Endothelial cell of umbilical vein (primary cell): ENCODE results near the gene KRT31. TPM values are rescaled to one million over a fixed set of nuclear protein-coding genes. Genes with fewer than 3 reads are reported as not detected.

Experiments used
- BruUV-seq: library from RNA; stranded (reverse); fragments of 400-500 nt; replicated peaks from 2 replicates; lab custom pipeline; 2021; lab: Mats Ljungman, UMichigan
- CTCF ChIA-PET: fragments of 300-600, 350-600 bp; sonication (Branson Sonifier 250); formaldehyde crosslinking; loops from one replicate; lab custom pipeline; 2021; ENCODE audit warnings: antibody characterized with exemption, inconsistent platforms; lab: Charles Lee
- POLR2A ChIA-PET: fragments of 300-600, 350-600 bp; sonication (Branson Sonifier 250); formaldehyde crosslinking; loops from one replicate; lab custom pipeline; 2021; ENCODE audit warnings: antibody characterized with exemption, inconsistent platforms; lab: Charles Lee
- DNase-seq: peaks from one replicate; pipeline ENCODE4 v3.0.0-alpha.2; 2011; ENCODE audit warnings: low read depth, low spot score
- FAIRE-seq: peaks from 2 replicates; lab custom pipeline; 2011; peaks lifted over from hg19 to GRCh38; lab: Jason Lieb, UNC
- H2AFZ ChIP-seq: 2 replicates; pipeline ENCODE4 v1.6.0; 2012; ENCODE audit warnings: low read depth, low read length, control low read depth, inconsistent platforms
- H3K27ac ChIP-seq: 2 replicates; pipeline ENCODE4 v1.5.1; 2011; ENCODE audit warnings: low read depth, mild to moderate bottlenecking, control low read depth, low read length, moderate library complexity; ENCODE audit not compliant: insufficient read depth
- H3K27me3 ChIP-seq, 2 experiments: 2 replicates each; pipeline versions ENCODE4 v1.6.0 to v1.6.1; 2011; ENCODE audit warnings: low read length in 2 of 2, mixed read lengths in 1 of 2; ENCODE audit not compliant: control insufficient read depth in 2 of 2, insufficient read depth in 2 of 2
- H3K36me3 ChIP-seq, 2 experiments: 2 replicates in 1 of 2; 3 replicates in 1 of 2; pipeline ENCODE4 v1.5.1; 2011; ENCODE audit warnings: low read length in 2 of 2, mild to moderate bottlenecking in 1 of 2, moderate library complexity in 1 of 2; ENCODE audit not compliant: control insufficient read depth in 2 of 2, insufficient read depth in 2 of 2; ENCODE audit errors: extremely low read depth in 1 of 2
- H3K4me1 ChIP-seq: 3 replicates; pipeline ENCODE4 v1.5.1; 2011; ENCODE audit warnings: mild to moderate bottlenecking, low read length; ENCODE audit not compliant: control insufficient read depth, insufficient read depth; ENCODE audit errors: extremely low read depth
- H3K4me2 ChIP-seq: 2 replicates; pipeline ENCODE4 v1.6.1; 2011; ENCODE audit warnings: low read length, control low read depth, mixed read lengths; ENCODE audit not compliant: insufficient read depth
- H3K4me3 ChIP-seq, 3 experiments: fragments of 200-600 bp in 1 of 3; sonication (generic), shearing (Covaris generic) in 1 of 3; replicated peaks in 1 of 3; 2 replicates each; pipeline ENCODE4 v1.5.1; 2011 to 2016; ENCODE audit warnings: control low read depth in 3 of 3, low read length in 3 of 3, mild to moderate bottlenecking in 2 of 3, inconsistent platforms in 1 of 3, low read depth in 1 of 3, moderate library complexity in 1 of 3; ENCODE audit not compliant: insufficient read depth in 1 of 3
- H3K79me2 ChIP-seq: 2 replicates; pipeline ENCODE4 v1.6.0; 2012; ENCODE audit warnings: low read length, inconsistent platforms; ENCODE audit not compliant: control insufficient read depth, insufficient read depth
- H3K9ac ChIP-seq: replicated peaks from 2 replicates; pipeline ENCODE3; 2011; ENCODE audit warnings: low read length, control low read depth; ENCODE audit not compliant: insufficient read depth; ENCODE audit errors: extremely low read depth
- H3K9me1 ChIP-seq: replicated peaks from 3 replicates; pipeline ENCODE4 v1.6.0; 2011; ENCODE audit warnings: mild to moderate bottlenecking, low read length; ENCODE audit not compliant: control insufficient read depth, insufficient read depth; ENCODE audit errors: extremely low read depth
- H3K9me3 ChIP-seq: replicated peaks from 2 replicates; pipeline ENCODE4 v1.5.1; 2012; ENCODE audit warnings: low read length, inconsistent platforms; ENCODE audit not compliant: control insufficient read depth, insufficient read depth
- H4K20me1 ChIP-seq: replicated peaks from 2 replicates; pipeline ENCODE3; 2011; ENCODE audit warnings: mild to moderate bottlenecking, low read length; ENCODE audit not compliant: control insufficient read depth, insufficient read depth; ENCODE audit errors: extremely low read depth
- CTCF ChIP-seq, 2 donors: IDR thresholded peaks; 1 replicate in 1 of 2; 2 replicates in 1 of 2; pipeline ENCODE4 v1.5.1; 2011; ENCODE audit warnings: low read length in 2 of 2, mild to moderate bottlenecking in 2 of 2, moderate library complexity in 2 of 2, control low read depth in 1 of 2, inconsistent platforms in 1 of 2, low read depth in 1 of 2; ENCODE audit not compliant: insufficient read depth in 1 of 2; ENCODE audit errors: extremely low read depth in 1 of 2
- EZH2 ChIP-seq: IDR thresholded peaks from 2 replicates; pipeline ENCODE4 v1.6.1; 2012; ENCODE audit warnings: borderline replicate concordance, low read depth, mild to moderate bottlenecking, moderate library complexity, low read length, inconsistent platforms; ENCODE audit not compliant: severe bottlenecking
- FOS ChIP-seq: IDR thresholded peaks from 2 replicates; pipeline ENCODE4 v1.6.1; 2011; ENCODE audit warnings: mild to moderate bottlenecking, low read length, moderate library complexity, borderline replicate concordance; ENCODE audit not compliant: insufficient read depth
- GATA2 ChIP-seq: IDR thresholded peaks from 2 replicates; pipeline ENCODE4 v1.7.0; 2011; ENCODE audit warnings: low read depth, mild to moderate bottlenecking, moderate library complexity, mixed read lengths, low read length; ENCODE audit not compliant: insufficient read length, insufficient read depth
- JUN ChIP-seq: IDR thresholded peaks from 2 replicates; pipeline ENCODE4 v1.6.1; 2011; ENCODE audit warnings: borderline replicate concordance, low read depth; ENCODE audit not compliant: insufficient read length, insufficient read depth
- MAX ChIP-seq: IDR thresholded peaks from 2 replicates; pipeline ENCODE4 v1.6.1; 2011; ENCODE audit not compliant: insufficient read depth, insufficient read length
- MYC ChIP-seq: IDR thresholded peaks from one replicate; pipeline ENCODE4 v1.6.1; 2011; ENCODE audit warnings: mild to moderate bottlenecking, low read depth, low read length
- POLR2A ChIP-seq: IDR thresholded peaks from 2 replicates; pipeline ENCODE4 v1.6.1; 2012; ENCODE audit warnings: low read depth, mild to moderate bottlenecking, control low read depth, low read length
- POLR2AphosphoS5 ChIP-seq: IDR thresholded peaks from 2 replicates; pipeline ENCODE4 v1.6.1; 2012; ENCODE audit warnings: low read depth, mild to moderate bottlenecking, control low read depth, low read length, moderate library complexity; ENCODE audit not compliant: insufficient read depth
- dilution Hi-C: fragments of 300-500 bp; cut with MboI; formaldehyde crosslinking; loops from one replicate; pipeline ENCODE4 v1.15.0; 2019; ENCODE audit warnings: low sequenced_read_pairs; ENCODE audit not compliant: extremely low pct_ligation_motif_present
- intact Hi-C: fragments of 100-400 bp; cut with micrococcal nuclease; formaldehyde crosslinking; loops from one replicate; pipeline ENCODE4 v1.10.0; 2022
- polyA plus RNA-seq, 4 experiments: library from polyadenylated mRNA; depleted of rRNA in 3 of 4; stranded (reverse) in 3 of 4; unstranded in 1 of 4; fragments of >200 nt; gene quantifications; 2 replicates each; pipeline versions ENCODE4 v1.2.1 to v1.2.3, GENCODE V29; 2011 to 2012; ENCODE audit warnings: missing spikeins in 1 of 4
- total RNA-seq: library from RNA; stranded (reverse); gene quantifications from 2 replicates; pipeline ENCODE4 v1.2.3, GENCODE V29; 2021

KRT31 gene
- total and polyA plus RNA-seq, 2 donors (not counting 3 experiments of a cell fraction or from before 2014, with no cell fraction given) = not detected

GRCh38 chr17:41369713-41370112 is 27.7 kb downstream of the KRT31 start, which contains the start of gene KRT33B:
Gene KRT33B (minus strand): TSS chr17:41369813. CDS start chr17:41369750, 63 bp downstream.
- no peak for TF ChIP-seq EZH2
- TF ChIP-seq POLR2A = no peak
- no peak for TF ChIP-seq FOS
- TF ChIP-seq POLR2AphosphoS5 = no peak
- no peak for TF ChIP-seq JUN
- no peak for TF ChIP-seq MAX
- TF ChIP-seq MYC = no peak
- no peak for TF ChIP-seq CTCF (IDR thresholded peaks at IDR 0.05; ENCODE audit: extremely low read depth in 1 of 2, insufficient read depth in 1 of 2, low read depth in 1 of 2, low read length in 2 of 2)
- no peak for TF ChIP-seq GATA2
- no peaks in the 10 kb centered on the region for H3K9me1 ChIP-seq
- H3K27me3 ChIP-seq = no peaks in the 10 kb centered on the region
- H3K4me2 ChIP-seq = no peak within 1 kb of the TSS
- no peaks in the 10 kb centered on the region for H3K9me3 ChIP-seq
- dilution Hi-C loops = no loop called here
- no peaks in the 10 kb centered on the region for H4K20me1 ChIP-seq
- no peak within 1 kb of the TSS for H3K4me3 ChIP-seq
- CTCF ChIA-PET = interaction anchor here (1.4 to 1.6 kb wide), 3 partner anchors 12 to 279 kb away, joined by 3 to 4 read pairs (median 3); no protein-coding TSS in a partner anchor
- no peaks in the 10 kb centered on the region for H3K4me1 ChIP-seq
- FAIRE-seq = no peak
- no peaks in the 10 kb centered on the region for H3K36me3 ChIP-seq
- POLR2A ChIA-PET = no interaction called here
- DNase-seq = no peak
- H3K79me2 ChIP-seq = no peaks in the 10 kb centered on the region
- no peak within 1 kb of the TSS for H3K27ac ChIP-seq
- intact Hi-C loops = no loop called here
- H2AFZ ChIP-seq = no peak within 1 kb of the TSS
- no TSS peak for BruUV-seq
- H3K9ac ChIP-seq = no peak within 1 kb of the TSS
